GM12878 (cell line): ENCODE data around the gene COMT. TPM values are rescaled to one million over a fixed set of nuclear protein-coding genes. Genes with fewer than 3 reads are reported as not detected.

Experiments
- ATAC-seq: fragments of 200-7000 bp; cut with Tn5 transposase; 3 replicates; pipeline ENCODE4 v1.9.1; 2020; ENCODE audit warnings: mild to moderate bottlenecking, moderate library complexity
- BruUV-seq: library from RNA; stranded (reverse); fragments of 400-500 nt; replicated peaks from 2 replicates; lab custom pipeline; 2021; lab: Mats Ljungman, UMichigan
- CTCF ChIA-PET: fragments of 300-600 bp; sonication (Branson Sonifier 250); formaldehyde crosslinking; extraction: SDS; loops from one replicate; lab custom pipeline; 2021; ENCODE audit warnings: inconsistent platforms; lab: Yijun Ruan, JAX
- POLR2A ChIA-PET: fragments of 350-600 bp; formaldehyde crosslinking; extraction: SDS; loops from one replicate; lab custom pipeline; 2021; ENCODE audit warnings: inconsistent platforms; lab: Charles Lee
- RAD21 ChIA-PET: fragments of 300-600 bp; sonication (Branson Sonifier 250); formaldehyde crosslinking; loops from one replicate; lab custom pipeline; 2023; ENCODE audit warnings: antibody characterized with exemption; ENCODE audit not compliant: unreplicated experiment; lab: Charles Lee
- SMC1A ChIA-PET: fragments of 300-600 bp; sonication (Branson Sonifier 250); formaldehyde crosslinking; loops from one replicate; lab custom pipeline; 2023; ENCODE audit not compliant: unreplicated experiment, uncharacterized antibody; lab: Charles Lee
- DNase-seq: peaks from one replicate; pipeline ENCODE4 v3.0.0-alpha.2; 2011; ENCODE audit warnings: low read depth, low spot score
- FAIRE-seq: peaks from 3 replicates; lab custom pipeline; 2011; peaks lifted over from hg19 to GRCh38; lab: Jason Lieb, UNC
- H2AFZ ChIP-seq: 2 replicates; pipeline ENCODE4 v1.6.0; 2011; ENCODE audit warnings: low read depth, low read length, control low read depth; ENCODE audit not compliant: control insufficient read depth
- H3K27ac ChIP-seq: 2 replicates; pipeline ENCODE4 v1.5.1; 2011; ENCODE audit warnings: control low read depth; ENCODE audit not compliant: control insufficient read depth, insufficient read depth
- H3K27me3 ChIP-seq, 2 experiments: replicated peaks in 1 of 2; 2 replicates each; pipeline versions ENCODE4 v1.6.0 to v1.6.1; 2011; ENCODE audit warnings: low read length in 1 of 2; ENCODE audit not compliant: control insufficient read depth in 2 of 2, insufficient read depth in 2 of 2
- H3K36me3 ChIP-seq, 2 experiments: 2 replicates each; pipeline ENCODE4 v1.5.1; 2011; ENCODE audit warnings: low read length in 1 of 2; ENCODE audit not compliant: control insufficient read depth in 2 of 2, insufficient read depth in 2 of 2
- H3K4me1 ChIP-seq: 2 replicates; pipeline ENCODE4 v1.6.1; 2011; ENCODE audit warnings: mild to moderate bottlenecking, low read length, moderate library complexity, mixed read lengths; ENCODE audit not compliant: control insufficient read depth, insufficient read depth
- H3K4me2 ChIP-seq: 2 replicates; pipeline ENCODE4 v1.6.0; 2011; ENCODE audit warnings: control low read depth; ENCODE audit not compliant: control insufficient read depth, insufficient read depth
- H3K4me3 ChIP-seq: fragments of 200-600 bp; sonication (generic); 2 replicates; pipeline ENCODE4 v1.5.1; 2016
- H3K79me2 ChIP-seq: 2 replicates; pipeline ENCODE4 v1.6.0; 2011; ENCODE audit warnings: low read length; ENCODE audit not compliant: control insufficient read depth, insufficient read depth
- H3K9ac ChIP-seq: 2 replicates; pipeline ENCODE4 v1.8.0; 2011; ENCODE audit warnings: low read length, control low read depth, mixed read lengths; ENCODE audit not compliant: control insufficient read depth, insufficient read depth
- H3K9me3 ChIP-seq: replicated peaks from 3 replicates; pipeline ENCODE4 v1.5.1; 2011; ENCODE audit warnings: mild to moderate bottlenecking, low read length; ENCODE audit not compliant: control insufficient read depth, insufficient read depth
- H4K20me1 ChIP-seq: 2 replicates; pipeline ENCODE4 v1.6.0; 2011; ENCODE audit not compliant: control insufficient read depth, insufficient read depth
- BMI1 ChIP-seq: fragments of 450-650 bp; IDR thresholded peaks from 2 replicates; pipeline ENCODE4 v1.6.1; 2016; ENCODE audit warnings: mild to moderate bottlenecking, moderate library complexity, borderline replicate concordance
- CHD1 ChIP-seq: IDR thresholded peaks from 2 replicates; pipeline ENCODE4 v1.6.1; 2012; ENCODE audit warnings: low read depth, low read length, improper control_type of control experiment
- CREM ChIP-seq: IDR thresholded peaks from 2 replicates; pipeline ENCODE4 v1.6.1; 2014; ENCODE audit warnings: antibody characterized with exemption, low read depth
- ETV6 ChIP-seq, 2 experiments: fragments of 450-650 bp in 1 of 2; IDR thresholded peaks in 1 of 2; conservative IDR thresholded peaks in 1 of 2; 2 replicates each; pipeline ENCODE4 v1.6.1; 2014; ENCODE audit warnings: antibody characterized with exemption in 1 of 2, borderline replicate concordance in 1 of 2, low read depth in 1 of 2, mild to moderate bottlenecking in 1 of 2, moderate library complexity in 1 of 2
- HDAC6 ChIP-seq: fragments of 200-600 bp; sonication (generic); IDR thresholded peaks from one replicate; pipeline ENCODE4 v1.8.0; 2017; ENCODE audit warnings: antibody characterized with exemption; ENCODE audit not compliant: unreplicated experiment
- MYB ChIP-seq: fragments of 150-350 bp; IDR thresholded peaks from 2 replicates; pipeline ENCODE4 v1.6.1; 2014; ENCODE audit warnings: mild to moderate bottlenecking, low read depth, low read length, borderline replicate concordance
- MYC ChIP-seq: IDR thresholded peaks from 2 replicates; pipeline ENCODE4 v1.6.1; 2011; ENCODE audit warnings: mild to moderate bottlenecking, low read length, moderate library complexity, inconsistent platforms; ENCODE audit not compliant: insufficient read depth, insufficient replicate concordance, insufficient read length, severe bottlenecking
- NFYB ChIP-seq: IDR thresholded peaks from 2 replicates; pipeline ENCODE4 v1.6.1; 2011; ENCODE audit warnings: low read depth, mild to moderate bottlenecking, low read length, improper control_type of control experiment, moderate library complexity; ENCODE audit not compliant: insufficient read depth
- NR2C1 ChIP-seq: fragments of 450-650 bp; IDR thresholded peaks from 2 replicates; pipeline ENCODE4 v1.6.1; 2017; ENCODE audit warnings: antibody characterized with exemption, mild to moderate bottlenecking, moderate library complexity
- POU2F2 ChIP-seq: IDR thresholded peaks from 3 replicates; pipeline ENCODE4 v1.6.1; 2011; ENCODE audit warnings: low read depth, mild to moderate bottlenecking, low read length, borderline replicate concordance
- RELA ChIP-seq: fragments of 450-650 bp; IDR thresholded peaks from 2 replicates; pipeline ENCODE4 v1.8.0; 2014; ENCODE audit warnings: borderline replicate concordance; ENCODE audit not compliant: partially characterized antibody
- SPI1 ChIP-seq: IDR thresholded peaks from 2 replicates; pipeline ENCODE4 v1.6.1; 2011; ENCODE audit warnings: low read depth, mild to moderate bottlenecking, low read length, moderate library complexity, borderline replicate concordance; ENCODE audit not compliant: insufficient read depth
- TCF3 ChIP-seq: IDR thresholded peaks from 2 replicates; pipeline ENCODE4 v1.6.1; 2012; ENCODE audit warnings: low read depth, mild to moderate bottlenecking, low read length, borderline replicate concordance; ENCODE audit not compliant: insufficient read depth
- ZNF217 ChIP-seq: fragments of 450-650 bp; IDR thresholded peaks from 2 replicates; pipeline ENCODE4 v1.6.1; 2017; ENCODE audit warnings: antibody characterized with exemption, mild to moderate bottlenecking
- WGBS: methylation state at CpG from one replicate; pipeline ENCODE4 v1.1.6; 2016; ENCODE audit warnings: low lambda C conversion rate; ENCODE audit not compliant: insufficient replicate concordance, insufficient coverage; ENCODE audit errors: missing lambda C conversion rate; 5-methylcytosine and 5-hydroxymethylcytosine counted together
- in situ Hi-C: fragments of 300-500 bp; cut with MboI; formaldehyde crosslinking; loops from 9 replicates; pipeline ENCODE4 v1.14.3; 2018; ENCODE audit warnings: mixed read lengths
- intact Hi-C: fragments of 100-400 bp; cut with micrococcal nuclease; formaldehyde crosslinking; loops from one replicate; pipeline ENCODE4 v1.14.2; 2022; ENCODE audit not compliant: unreplicated experiment
- polyA plus RNA-seq, 11 experiments: library from polyadenylated mRNA; depleted of rRNA in 4 of 11; unstranded in 6 of 11; stranded (reverse) in 5 of 11; fragments of >200 nt; fragmentation: Nextera tagmentation in 4 of 11; fragmentation: Illumina TruSeq in 1 of 11; extraction: Ambion mirVana in 4 of 11; extraction: Trizol in 1 of 11; gene quantifications; 1 replicate in 1 of 11; 2 replicates in 10 of 11; pipeline versions ENCODE4 v1.2.1 to v1.2.3, GENCODE V29; 2011 to 2016; ENCODE audit warnings: inconsistent platforms in 2 of 11, missing spikeins in 2 of 11, low read depth in 1 of 11
- total RNA-seq, 4 experiments: library from RNA; depleted of rRNA in 3 of 4; stranded (reverse); fragments of >200 nt in 3 of 4; fragmentation: Illumina TruSeq in 1 of 4; extraction: Trizol in 1 of 4; gene quantifications; 2 replicates each; pipeline versions ENCODE4 v1.2.1 to v1.2.3, GENCODE V29; 2013 to 2021
- TF ChIP-seq, protein P1 (sequence below): IDR thresholded peaks from 2 replicates; pipeline ENCODE4 v1.6.1; 2012; ENCODE audit warnings: low read depth, low read length, improper control_type of control experiment
- TF ChIP-seq, protein P2 (sequence below): fragments of 450-650 bp; IDR thresholded peaks from 2 replicates; pipeline ENCODE4 v1.6.1; 2016; ENCODE audit warnings: mild to moderate bottlenecking
- TF ChIP-seq, protein P3 (sequence below): fragments of 450-650 bp; IDR thresholded peaks from 2 replicates; pipeline ENCODE4 v1.6.1; 2017; ENCODE audit warnings: mild to moderate bottlenecking, low read depth, inconsistent platforms; ENCODE audit not compliant: poor library complexity, severe bottlenecking
- TF ChIP-seq, protein P4 (sequence below): IDR thresholded peaks from 2 replicates; pipeline ENCODE4 v1.6.1; 2012; ENCODE audit warnings: low read depth, low read length, improper control_type of control experiment

COMT gene
- total and polyA plus RNA-seq, 10 of the 15 experiments (the other 5 are each of a cell fraction or from before 2014, with no cell fraction given): 4.5 to 152 (median 66.1) TPM

DNA sequence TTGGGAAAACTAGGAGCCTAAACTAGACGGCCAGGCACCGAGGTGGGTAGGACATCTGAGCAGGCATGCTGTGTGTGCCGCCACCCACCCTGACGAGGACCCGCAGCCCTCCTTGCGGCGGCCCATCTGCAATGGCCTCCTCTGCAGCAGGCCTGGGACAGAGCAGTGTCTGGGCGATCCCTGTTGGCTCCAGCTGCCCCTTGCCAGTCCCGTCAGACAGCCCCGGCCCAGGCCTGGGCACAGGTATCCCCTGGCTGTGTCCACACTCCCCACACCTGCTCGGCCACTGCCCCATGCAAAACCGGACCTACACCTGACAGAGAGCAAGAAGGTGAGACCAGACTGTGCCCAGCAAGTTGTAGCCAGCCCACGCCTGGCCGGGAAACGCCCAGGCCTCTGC is 48.2 kb upstream of the COMT start:
- no peaks in the 10 kb centered on the region for H4K20me1 ChIP-seq
- BruUV-seq: no TSS peak
- no peaks in the 10 kb centered on the region for H3K79me2 ChIP-seq
- in situ Hi-C loops: no loop called here
- H3K27me3 ChIP-seq: no peaks in the 10 kb centered on the region
- H3K4me1 ChIP-seq: peaks cover 20% of the 10 kb centered on the region
- H2AFZ ChIP-seq: no peak overlapping the region
- CTCF ChIA-PET: no interaction called here
- no peak overlapping the region for H3K4me2 ChIP-seq
- no peak for DNase-seq
- RAD21 ChIA-PET: no interaction called here
- ATAC-seq: no peak
- WGBS: 88% methylated on average over 15 of the region's 15 CpGs
- FAIRE-seq: no peak
- SMC1A ChIA-PET: no interaction called here
- POLR2A ChIA-PET: no interaction called here
- intact Hi-C loops: no loop called here
- no peak overlapping the region for H3K27ac ChIP-seq
- no peaks in the 10 kb centered on the region for H3K9me3 ChIP-seq
- H3K9ac ChIP-seq: no peak overlapping the region
- H3K36me3 ChIP-seq: no peaks in the 10 kb centered on the region
- H3K4me3 ChIP-seq: no peak overlapping the region
- TF ChIP-seq TCF3 (no peak), NR2C1 (no peak), ETV6 (conservative IDR thresholded peaks at IDR 0.05 in 1 of 2, IDR thresholded peaks at IDR 0.05 in 1 of 2; ENCODE audit: borderline replicate concordance in 1 of 2, low read depth in 1 of 2) (no peak), NFYB (no peak), SPI1 (no peak), CHD1 (no peak), ZNF217 (no peak), HDAC6 (no peak), BMI1 (no peak), CREM (no peak), MYB (no peak), RELA (no peak), POU2F2 (no peak), MYC (no peak)
- TF ChIP-seq, protein P1, sequence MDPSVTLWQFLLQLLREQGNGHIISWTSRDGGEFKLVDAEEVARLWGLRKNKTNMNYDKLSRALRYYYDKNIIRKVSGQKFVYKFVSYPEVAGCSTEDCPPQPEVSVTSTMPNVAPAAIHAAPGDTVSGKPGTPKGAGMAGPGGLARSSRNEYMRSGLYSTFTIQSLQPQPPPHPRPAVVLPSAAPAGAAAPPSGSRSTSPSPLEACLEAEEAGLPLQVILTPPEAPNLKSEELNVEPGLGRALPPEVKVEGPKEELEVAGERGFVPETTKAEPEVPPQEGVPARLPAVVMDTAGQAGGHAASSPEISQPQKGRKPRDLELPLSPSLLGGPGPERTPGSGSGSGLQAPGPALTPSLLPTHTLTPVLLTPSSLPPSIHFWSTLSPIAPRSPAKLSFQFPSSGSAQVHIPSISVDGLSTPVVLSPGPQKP: no peak
- TF ChIP-seq, protein P2, sequence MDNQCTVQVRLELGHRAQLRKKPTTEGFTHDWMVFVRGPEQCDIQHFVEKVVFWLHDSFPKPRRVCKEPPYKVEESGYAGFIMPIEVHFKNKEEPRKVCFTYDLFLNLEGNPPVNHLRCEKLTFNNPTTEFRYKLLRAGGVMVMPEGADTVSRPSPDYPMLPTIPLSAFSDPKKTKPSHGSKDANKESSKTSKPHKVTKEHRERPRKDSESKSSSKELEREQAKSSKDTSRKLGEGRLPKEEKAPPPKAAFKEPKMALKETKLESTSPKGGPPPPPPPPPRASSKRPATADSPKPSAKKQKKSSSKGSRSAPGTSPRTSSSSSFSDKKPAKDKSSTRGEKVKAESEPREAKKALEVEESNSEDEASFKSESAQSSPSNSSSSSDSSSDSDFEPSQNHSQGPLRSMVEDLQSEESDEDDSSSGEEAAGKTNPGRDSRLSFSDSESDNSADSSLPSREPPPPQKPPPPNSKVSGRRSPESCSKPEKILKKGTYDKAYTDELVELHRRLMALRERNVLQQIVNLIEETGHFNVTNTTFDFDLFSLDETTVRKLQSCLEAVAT: no peak
- TF ChIP-seq, protein P3, sequence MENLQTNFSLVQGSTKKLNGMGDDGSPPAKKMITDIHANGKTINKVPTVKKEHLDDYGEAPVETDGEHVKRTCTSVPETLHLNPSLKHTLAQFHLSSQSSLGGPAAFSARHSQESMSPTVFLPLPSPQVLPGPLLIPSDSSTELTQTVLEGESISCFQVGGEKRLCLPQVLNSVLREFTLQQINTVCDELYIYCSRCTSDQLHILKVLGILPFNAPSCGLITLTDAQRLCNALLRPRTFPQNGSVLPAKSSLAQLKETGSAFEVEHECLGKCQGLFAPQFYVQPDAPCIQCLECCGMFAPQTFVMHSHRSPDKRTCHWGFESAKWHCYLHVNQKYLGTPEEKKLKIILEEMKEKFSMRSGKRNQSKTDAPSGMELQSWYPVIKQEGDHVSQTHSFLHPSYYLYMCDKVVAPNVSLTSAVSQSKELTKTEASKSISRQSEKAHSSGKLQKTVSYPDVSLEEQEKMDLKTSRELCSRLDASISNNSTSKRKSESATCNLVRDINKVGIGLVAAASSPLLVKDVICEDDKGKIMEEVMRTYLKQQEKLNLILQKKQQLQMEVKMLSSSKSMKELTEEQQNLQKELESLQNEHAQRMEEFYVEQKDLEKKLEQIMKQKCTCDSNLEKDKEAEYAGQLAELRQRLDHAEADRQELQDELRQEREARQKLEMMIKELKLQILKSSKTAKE: no peak
- TF ChIP-seq, protein P4, sequence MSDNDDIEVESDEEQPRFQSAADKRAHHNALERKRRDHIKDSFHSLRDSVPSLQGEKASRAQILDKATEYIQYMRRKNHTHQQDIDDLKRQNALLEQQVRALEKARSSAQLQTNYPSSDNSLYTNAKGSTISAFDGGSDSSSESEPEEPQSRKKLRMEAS: no peak
